ENCODE measurements around the gene GCH1.
"Not testable (repeated sequence)": the region's sequence is repeated elsewhere in the genome, so short reads cannot be mapped to it uniquely, and the experiment has no call there.

The GCH1 gene

DNA sequence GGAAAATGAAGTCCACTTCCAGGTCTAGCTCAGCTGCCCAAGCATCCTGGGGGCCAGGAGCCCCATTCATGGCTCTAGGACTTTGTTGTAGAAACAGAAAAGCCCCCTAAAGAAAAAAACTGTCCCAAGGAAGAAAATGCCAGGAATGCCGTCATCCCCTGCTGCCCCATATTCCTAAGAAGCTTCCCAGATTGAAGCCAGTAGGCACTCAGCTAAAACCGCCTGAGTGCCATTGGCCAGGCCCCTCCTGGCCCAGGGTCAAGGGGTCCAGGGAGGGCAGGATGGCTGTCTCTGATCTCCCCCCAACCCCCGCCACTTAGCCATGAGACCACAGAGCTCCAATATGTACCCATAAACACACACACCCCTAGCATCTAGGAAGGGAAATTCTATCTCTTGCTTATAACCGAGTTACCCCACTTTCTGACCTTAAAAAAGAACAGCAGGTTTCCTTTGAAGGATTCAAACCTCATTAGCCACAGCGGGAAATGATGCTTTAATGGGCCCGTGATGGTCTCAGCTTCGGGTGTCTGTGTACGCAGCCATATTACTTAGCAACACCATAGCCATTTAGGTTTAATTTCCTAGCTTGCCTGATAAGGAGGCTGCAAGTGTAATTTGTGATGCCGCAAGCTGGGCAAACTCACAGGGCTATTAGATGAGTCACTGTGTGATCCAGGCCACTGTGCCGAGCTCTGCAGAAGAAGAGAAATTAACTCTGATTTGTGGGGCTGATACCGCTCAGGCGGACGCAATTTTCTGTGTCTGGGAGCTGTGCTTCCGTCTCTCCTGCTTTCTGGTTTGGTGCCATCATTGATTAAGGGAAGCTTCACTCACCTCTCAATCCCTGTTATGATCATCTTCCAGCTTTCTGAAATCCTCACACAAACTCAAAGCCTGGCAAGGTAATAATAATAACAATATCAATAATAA lies 84.2 kb downstream of the GCH1 start:
- FAIRE-seq: no peak

DNA sequence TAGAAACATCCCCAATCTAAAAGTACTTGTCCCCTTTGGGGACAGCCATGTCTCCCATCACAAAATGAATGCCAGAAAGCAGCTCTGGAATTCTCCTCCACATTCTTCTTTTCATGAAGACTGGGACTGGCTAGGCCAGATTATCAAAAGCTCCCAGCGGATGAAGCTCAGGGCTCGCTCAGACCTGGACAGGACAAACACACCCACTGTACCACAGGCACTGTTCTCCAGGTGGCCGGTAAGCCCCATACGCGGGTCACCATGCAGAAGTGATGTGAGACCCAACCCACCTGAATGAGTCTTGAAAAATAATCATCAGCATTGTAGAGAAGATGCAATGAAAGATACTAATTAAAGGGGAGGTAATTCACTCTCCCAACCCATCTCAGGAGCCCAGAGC lies 85.1 kb downstream of the GCH1 start:
- no peak for FAIRE-seq

DNA sequence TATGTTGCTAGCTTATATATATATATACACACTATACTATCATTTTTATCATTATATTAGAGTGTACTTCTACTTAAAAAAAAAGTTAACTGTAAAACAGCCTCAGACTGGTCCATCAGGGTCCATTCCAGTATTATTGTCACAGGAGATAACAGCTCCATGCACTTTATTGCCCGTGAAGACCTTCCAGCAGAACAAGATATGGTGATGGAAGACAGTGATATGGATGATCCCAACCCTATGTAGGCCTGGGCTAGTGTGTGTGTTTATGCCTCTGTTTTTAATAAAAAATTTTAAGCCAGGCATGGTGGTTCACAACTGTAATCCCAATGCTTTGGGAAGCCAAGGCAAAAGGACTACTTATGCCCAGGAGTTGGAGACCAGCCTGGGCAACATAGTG lies 86.2 kb downstream of the GCH1 start:
- no peak for FAIRE-seq

DNA sequence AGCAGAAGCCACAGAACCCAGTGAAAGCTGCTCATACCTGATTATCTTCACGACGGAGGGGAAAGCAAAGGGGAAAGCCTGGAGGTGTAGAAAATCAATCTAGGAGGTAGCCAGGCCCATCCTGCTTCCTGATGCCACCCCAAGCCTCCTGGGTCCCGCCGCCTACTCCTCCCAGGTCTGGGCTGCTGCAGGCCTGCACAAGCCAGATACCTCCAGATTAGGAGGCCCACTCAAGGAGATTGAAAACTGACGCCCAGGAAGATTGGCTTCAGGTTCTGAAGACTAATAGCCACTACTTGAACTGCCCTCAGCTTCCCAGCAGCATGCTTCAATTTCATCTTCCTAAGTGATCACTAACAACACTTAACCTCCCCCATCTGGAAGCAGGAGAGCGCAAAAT lies 87.1 kb downstream of the GCH1 start:
- FAIRE-seq: no peak

DNA sequence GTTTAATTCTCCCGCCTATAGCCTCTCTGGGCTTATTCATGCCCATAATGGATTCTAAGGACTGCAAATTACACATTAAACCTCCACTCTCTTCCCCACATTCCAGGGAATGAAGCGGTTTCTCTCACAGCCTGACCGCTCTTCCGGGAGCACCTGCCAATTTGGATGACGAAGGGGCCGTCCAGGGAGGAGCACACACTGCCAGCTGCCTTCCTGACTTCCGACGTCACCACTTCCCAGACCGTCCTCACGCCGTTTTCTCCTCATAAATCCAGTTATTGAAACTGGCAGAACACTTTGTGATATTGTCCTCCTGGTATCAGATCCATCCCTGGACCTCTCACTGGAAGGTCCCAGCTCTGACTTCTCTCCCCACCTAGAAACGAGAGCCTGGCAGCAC lies 87.6 kb downstream of the GCH1 start:
- FAIRE-seq: no peak

DNA sequence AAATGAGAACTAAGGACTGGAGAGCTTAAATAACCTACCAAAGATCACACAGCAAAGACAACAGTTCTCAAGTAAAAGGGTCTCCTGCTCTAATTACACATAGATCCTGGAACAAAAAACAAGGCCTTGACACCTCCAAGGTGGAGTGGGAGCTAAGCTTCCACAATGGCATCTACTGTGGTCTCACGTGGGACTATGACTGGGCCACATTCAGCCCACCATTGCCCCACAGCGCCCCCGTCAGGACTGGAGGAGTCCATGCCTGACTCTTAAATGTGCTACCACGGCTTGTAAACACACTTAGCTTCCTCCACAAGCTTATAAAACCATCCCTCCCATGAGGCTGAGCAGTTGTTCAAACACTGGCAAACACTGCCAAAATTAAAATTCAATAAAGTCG lies 88.5 kb downstream of the GCH1 start:
- no peak for FAIRE-seq

DNA sequence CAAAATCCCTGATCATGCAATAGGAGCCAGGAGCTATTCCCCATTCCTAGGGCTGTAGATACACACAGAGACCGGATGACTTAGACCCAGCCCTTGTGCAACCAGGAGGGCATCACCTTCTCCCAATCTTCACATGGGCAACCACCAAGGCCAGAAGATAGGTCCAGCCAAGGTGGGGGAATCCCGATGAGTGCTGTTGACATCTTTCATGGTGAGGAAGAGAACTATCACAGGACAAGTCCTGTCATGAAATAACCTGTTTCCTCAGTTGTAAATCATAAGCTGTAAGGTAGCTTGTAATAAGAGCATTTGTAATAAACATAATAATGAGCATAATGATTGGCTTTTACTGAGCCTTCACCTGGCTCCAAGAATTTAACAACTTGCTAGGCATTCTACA lies 89.5 kb downstream of the GCH1 start:
- FAIRE-seq: no peak

DNA sequence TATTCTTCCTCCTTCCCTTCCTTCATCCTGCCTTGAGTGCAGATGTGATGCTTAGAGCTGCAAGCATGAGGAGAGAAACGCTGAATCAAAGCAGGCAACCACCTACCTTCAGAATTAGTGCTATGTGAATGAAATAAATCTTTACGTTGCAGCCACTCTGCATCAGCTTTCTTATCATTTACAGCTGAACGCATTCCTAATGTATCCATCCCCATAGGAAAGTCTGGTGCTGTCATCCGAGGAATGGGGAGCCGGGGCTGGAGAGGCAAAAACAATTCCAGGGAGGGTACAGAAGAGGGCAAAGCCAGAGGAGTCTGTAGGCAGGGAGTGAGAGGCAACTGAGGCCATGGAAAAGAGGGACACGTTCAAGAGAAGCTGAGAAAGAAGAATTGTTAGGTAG lies 90.0 kb downstream of the GCH1 start:
- FAIRE-seq: no peak

DNA sequence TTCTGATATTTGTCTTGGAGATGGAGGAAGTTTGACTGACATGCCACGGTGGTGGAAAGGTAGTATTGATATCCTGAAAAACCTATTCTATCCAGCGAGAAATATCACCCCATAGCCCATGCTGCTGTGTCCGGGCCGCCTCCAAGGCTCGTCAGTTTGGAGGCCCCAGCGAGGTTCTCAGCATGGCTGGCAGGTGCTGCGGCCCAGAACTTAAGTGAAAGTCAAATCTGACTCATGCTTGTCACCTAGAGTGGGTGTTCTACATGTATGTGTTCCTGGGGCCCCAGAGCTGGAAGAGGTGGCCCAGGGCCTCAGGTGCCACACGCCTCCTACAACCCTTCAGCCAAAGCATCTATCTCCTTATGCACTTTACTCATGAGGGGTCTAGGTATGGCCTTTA lies 92.9 kb downstream of the GCH1 start:
- FAIRE-seq: no peak

DNA sequence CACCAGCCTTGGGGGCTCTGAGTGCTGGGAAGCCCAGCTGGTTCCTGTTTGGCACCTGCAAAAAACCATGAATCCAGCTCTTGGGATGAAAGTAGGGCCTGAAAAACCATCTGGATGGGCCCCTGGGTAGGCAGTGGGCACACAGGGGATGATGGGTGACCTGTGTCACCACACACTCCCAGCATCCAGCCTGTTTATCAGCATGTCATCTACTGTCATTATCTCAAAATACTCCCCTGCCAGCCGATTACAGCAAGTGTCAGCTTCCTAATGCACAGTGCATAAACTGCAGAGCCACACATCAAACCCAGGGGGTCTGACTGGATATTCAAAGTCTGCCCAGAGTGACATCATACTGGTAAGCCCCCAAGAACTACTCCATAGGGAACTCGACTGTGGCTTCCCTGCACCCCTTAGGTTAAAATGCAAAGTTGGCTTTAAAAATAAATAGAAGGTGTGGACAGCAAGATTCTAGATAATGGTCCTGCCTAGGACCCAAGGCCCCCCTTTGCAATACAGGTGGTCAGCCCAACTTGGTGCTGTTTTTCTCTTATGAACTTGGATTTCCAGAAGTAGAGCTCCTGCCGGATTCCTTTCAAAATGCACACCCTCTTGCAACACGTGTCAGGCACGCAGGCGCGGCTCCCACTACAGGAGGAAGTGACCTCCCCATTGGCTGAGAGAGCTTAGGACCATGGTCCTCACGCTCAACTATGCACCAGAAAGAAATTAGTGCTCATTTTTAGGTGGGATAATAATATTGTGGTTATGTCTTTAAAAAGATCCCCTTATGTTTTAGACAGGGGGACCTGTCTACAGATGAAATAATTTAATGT lies 94.1 kb downstream of the GCH1 start:
- FAIRE-seq: no peak

DNA sequence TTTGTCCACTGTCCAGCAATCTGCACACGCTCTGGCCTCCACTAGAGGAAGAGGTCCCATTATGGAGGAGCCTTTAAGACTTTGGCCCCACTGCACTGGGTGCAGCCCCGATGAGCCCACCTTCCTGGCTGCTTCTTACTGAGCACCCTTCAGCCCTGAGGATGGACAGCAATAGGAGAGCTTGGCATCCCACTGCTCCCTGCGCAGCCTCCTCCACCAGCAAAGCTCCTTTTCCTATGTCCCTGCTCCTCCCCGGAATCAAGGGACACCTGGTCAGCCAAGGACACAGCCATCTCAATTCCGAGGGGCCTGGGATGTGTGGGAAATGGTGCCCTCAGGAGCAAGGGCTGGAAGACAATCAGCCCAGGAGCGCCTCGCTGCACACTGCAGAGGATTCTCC lies 94.7 kb downstream of the GCH1 start:
- no peak for FAIRE-seq

DNA sequence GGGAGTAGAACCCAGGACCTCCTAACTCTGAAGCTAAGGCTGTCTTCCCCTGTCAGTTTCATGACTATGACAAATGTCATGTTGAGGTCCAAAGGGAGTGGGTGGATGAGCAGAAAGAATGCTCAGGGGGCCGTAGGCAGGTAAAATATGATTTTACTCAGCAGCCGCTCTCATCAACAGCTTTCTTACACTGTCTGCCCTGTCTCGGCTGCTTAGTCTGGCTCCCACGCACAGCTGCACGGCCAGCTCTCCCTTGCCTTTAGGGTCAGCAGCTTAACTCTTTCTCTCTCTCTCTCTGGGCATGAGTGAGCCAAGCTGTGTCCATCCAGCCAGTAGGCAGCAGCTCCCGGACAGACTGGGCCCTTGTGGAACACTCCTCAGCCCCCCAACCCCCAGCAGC lies 95.2 kb downstream of the GCH1 start:
- no peak for FAIRE-seq

DNA sequence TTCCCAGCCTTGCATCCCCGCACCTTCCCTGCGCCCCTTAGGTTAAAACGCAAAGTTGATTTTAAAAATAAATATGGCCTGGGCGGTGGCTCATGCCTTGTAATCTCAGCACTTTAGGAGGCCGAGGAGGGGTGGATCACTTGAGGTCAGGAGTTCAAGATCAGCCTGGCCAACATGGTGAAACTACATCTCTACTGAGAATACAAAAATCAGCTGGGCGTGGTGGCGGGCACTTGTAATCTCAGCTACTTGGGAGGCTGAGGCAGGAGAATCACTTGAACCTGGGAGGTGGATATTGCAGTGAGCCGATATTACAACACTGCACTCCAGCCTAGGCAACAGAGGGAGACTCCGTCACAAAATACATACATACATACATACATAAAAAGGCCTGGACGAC lies 96.0 kb downstream of the GCH1 start:
- no peak for FAIRE-seq

DNA sequence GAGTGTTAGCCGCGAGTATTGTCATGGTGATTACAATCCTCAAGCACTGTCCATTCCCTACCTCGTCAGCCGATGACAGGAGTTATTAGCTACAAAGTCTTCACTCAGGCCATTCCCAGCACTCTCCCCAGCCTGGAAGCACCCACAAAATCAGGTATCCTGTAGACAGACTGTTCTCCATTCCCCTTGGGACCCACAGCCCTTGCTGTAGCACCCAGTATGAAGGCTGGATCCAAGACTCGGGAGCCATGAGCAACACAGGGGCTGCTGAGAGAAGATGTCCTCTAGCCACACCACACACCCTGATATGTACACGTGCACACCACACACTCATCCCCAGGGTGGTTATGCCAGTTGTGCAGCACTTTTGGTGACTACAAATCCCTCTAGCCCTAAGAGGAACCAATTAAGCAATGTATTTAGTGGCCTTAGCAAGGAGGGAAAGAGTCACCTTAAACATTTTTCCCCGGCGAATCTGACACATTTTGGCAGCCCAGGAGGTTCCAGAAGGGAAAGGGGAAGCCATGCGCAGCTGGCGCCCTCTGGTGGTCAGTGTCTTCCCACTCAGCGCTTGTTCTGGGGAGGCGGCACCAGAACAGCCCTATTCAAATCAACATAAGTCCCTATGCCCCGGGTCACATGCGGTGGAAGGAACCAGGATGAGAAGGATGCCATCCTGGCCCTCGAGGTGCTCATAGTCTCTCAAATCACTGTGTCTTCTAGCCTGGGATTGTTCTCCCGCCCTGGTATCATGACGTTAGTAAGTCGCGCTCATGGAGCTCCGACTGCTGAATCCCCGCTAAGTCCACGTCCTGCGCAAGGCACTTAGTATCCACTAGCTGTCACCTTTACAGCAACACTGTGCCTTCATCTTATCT lies 96.9 kb downstream of the GCH1 start:
- no peak for FAIRE-seq

DNA sequence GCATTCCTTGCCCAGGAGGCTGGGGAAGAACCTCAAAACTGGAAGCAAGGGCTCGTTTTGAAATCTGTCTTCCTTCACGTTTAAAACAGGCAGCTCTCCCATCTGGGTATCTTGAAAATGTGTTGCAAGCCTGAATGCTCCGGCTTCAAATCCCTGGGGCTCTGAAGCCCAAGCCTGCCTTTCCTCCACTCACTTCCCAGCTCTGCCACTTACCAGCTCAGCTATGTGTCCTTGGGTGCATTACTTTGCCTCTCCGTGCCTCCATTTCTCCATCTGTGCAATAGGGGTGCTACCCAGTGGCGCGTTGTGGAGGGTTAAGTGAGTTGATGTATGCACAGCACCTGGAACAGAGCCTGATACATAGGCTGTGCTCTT lies 97.6 kb downstream of the GCH1 start:
- FAIRE-seq: no peak

DNA sequence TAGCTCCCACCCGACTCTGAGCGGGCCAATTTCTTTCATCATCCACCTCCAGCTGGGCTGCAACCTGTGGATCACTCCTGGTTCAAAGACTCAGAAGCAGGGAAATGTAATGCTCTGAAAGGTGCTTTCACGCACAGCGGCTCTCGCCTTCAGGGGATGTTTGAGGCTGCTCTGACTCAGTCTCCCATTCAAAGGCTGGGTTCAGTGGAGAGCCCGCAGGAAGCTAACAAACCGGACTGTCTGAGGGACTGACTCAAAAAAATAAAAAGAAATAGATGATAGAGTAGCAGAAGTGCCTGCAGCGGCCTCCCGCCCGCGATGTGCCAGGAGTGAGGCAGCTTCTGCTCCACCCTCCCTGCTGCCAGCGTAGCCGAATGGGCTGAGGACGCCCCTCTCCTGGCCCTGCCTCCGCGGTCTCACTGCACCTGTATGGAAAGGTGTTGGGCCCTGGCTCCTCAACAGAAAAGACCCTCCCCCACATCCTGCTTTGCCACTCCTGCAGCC lies 98.0 kb downstream of the GCH1 start:
- no peak for FAIRE-seq

DNA sequence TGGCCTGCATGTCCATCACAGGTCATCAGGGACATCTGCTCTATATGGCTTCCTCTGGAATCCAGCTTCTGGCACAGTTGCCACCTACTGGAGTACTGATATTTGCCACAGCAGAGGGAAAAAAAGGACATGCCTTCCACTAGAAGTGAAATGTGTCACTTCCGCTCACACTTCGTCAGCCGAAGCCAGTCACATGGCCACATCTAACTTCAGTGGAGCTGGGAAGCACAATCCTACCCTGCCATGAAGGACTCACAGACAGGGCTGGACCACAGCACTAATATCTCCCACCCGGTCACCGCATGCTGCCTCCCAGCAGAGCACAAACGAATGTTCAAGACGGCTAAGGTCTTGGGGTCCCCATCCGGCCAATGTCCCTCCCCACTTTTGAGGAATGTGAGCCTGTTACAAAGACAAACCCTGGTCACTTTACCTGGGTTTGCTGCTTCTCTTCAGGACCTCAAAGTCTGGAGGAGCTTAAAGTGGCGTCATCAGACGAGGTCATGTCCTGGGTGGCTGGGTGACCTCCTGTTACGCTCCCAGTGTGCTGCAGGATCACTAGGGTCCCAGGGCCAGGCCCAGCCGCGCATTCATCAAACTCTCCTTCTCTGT lies 98.6 kb downstream of the GCH1 start:
- FAIRE-seq: no peak

DNA sequence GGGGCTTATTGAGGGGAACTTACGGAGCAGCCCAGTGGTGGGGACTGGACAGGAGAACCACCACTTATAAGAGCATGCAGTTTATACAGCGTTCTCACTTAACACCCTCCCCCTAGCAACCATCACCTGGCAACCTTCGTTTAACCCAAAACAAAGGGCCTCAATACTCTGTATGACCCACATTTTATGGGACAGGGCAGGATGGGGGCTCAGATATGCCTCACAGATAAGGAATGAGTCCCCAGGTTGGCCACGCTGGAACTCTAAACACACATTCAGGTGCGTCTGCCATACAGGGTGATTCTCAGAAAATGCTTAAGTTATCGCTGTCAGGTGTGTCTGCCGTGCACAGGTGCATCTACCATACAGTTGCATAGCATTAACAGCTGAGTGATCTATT lies 99.2 kb downstream of the GCH1 start:
- no peak for FAIRE-seq

DNA sequence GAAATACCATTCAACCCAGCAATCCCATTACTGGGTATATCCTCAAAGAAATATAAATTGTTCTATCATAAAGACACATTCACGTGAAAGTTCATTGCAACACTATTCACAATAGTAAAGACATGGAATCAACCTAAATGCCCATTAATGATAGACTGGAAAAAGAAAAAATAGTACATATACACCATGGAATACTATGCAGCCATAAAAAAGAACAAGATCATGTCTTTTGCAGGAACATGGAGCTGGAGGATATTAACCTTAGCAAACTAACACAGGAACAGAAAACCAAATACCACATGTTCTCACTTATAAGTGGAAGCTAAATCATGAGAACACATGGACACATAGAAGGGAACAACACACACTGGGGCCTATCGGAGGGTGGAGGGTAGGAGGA lies 101.1 kb downstream of the GCH1 start:
- FAIRE-seq: not testable (repeated sequence)

DNA sequence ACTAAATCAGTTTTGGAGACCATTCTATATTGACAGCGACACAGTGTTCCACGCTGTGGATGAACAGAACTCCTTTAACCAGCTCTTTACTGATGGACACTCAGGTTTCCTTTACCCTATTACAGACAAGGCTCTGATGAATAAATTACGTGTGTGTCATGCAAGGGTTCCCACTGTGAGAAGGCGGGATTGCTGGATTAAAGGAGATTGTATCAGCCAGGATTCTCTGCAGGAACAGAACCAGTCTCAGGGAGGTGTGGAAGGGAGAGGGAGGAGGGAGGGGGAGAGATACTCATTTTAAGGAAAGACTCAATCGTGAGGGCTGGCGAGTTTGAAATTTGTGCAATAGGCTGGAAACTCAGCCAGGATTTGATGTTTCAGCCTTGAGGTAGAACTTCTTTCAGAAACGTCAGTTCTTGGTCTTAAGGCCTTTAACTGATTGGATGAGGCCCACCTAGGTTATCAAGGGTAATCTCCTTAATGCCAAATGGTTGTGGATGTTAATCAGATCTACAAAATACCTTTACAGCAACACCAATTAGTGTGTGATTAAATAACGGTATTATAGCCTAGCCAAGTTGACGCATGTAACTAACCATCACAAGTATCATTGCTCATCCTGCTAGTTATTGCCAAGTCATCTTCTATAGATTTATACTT lies 104.0 kb downstream of the GCH1 start:
- FAIRE-seq: no peak

DNA sequence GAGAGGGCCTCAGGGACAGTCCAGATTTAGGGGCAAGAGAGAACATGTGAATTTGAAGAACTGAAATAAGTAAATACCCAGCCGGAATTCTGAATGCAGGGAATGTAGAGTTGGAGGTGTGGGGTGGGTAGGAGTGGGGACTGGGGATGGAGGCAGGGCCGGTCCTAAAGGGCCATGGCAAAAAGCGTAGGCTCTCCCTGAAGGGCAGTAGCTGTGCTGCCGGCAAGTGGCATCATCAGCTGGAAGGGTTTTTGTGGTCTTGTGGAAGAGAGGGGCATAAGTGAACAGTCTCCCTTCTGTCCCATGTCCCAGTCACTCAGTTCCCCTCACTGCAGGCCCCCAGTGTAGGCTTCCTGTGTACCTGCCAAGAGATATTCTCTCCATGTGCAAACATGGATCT lies 104.6 kb downstream of the GCH1 start:
- no peak for FAIRE-seq

DNA sequence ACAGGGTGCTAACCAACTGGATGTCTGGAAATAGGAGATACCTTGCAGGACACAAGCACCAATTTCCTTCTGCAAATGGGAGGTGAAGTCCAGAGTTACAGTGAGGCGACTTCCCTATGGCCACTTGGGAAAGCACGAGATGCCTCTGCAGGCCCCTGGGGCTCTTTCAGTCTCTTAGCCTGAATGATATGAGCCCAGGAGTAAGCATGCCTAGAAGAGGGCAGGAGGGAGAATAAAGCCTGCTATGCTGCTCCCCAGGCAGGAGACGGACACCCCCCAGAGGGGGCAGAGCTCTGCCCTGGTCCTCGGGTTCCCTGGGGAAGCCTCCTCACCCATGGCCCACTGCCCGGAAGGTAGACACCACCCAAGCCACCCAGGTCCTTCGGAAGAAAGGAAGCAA lies 105.1 kb downstream of the GCH1 start:
- no peak for FAIRE-seq

All from colon (tissue), 2 donors.